ENCODE results near the gene DNAJC6. TPM values are rescaled to one million over a fixed set of nuclear protein-coding genes. Genes with fewer than 3 reads are reported as not detected.

DNAJC6 gene
- total RNA-seq, 1 experiment from 2014 or later, result 4.0 TPM

DNA sequence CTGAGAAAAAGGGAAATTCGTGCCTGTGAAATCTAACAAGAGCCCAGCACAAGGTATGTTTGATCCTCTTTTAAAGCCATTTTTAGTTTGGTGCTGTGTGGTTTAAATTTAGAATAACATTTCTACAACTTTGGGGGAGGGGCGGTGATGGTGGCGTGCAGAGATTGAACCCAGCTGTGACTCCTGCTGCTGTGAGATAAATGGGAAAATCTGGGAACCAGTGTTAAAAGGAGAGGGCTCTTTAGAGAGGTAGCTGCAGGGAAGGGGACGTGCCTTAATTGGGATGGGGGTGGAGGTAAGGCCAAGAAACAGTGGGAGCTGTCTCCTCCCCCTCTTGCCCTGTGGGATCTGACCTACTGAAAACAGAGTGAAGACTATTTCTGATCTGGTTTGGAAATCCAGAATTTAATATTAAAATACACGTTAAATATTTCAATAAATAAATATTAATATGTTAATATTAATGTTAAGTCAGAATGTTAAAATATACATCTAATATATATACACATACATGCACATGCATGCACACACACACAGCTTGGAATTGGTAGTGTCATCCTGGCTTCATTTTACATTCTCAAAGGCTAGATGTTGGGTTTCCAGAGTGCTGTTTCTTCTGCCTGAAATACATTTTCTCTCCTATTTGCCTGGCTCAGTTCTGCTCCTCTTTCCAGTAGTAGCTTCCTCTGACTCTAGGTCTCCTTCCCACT lies 30.1 kb upstream of the DNAJC6 start:
- Histone ChIP-seq H3K27ac (ENCODE audit: low read length) (no peak overlapping the region), H3K4me1 (ENCODE audit: control insufficient read depth, insufficient read depth, low read length) (0 out of 2 replicates have a peak, but pooled peaks cover 4% of the 10 kb centered on the region), H3K4me3 (ENCODE audit: low read depth in 2 of 2, low read length in 2 of 2) (no peak overlapping the region), H3K36me3 (ENCODE audit: control insufficient read depth, insufficient read depth, low read length) (no peaks in the 10 kb centered on the region), H3K27me3 (ENCODE audit: control insufficient read depth, insufficient read depth, low read length) (no peaks in the 10 kb centered on the region), H3K9me3 (ENCODE audit: control insufficient read depth, insufficient read depth, low read depth, low read length) (no peaks in the 10 kb centered on the region)
- in situ Hi-C loops (cut with HindIII; ENCODE audit: low pct_unique_long_range_greater_than_20kb, low sequenced_read_pairs) (no loop called here), intact Hi-C loops (cut with micrococcal nuclease; ENCODE audit: unreplicated experiment) (no loop called here)
- ChIA-PET CTCF (no interaction called here), POLR2A (no interaction called here)
- TF ChIP-seq SIN3A (IDR thresholded peaks at IDR 0.05; ENCODE audit: borderline replicate concordance, insufficient read depth, low read depth, low read length) (no peak), POLR2AphosphoS5 (IDR thresholded peaks at IDR 0.05; ENCODE audit: low read depth, low read length) (no peak), TCF7L2 (IDR thresholded peaks at IDR 0.05; ENCODE audit: low read depth, low read length) (no peak)
- TF ChIP-seq, protein P1, sequence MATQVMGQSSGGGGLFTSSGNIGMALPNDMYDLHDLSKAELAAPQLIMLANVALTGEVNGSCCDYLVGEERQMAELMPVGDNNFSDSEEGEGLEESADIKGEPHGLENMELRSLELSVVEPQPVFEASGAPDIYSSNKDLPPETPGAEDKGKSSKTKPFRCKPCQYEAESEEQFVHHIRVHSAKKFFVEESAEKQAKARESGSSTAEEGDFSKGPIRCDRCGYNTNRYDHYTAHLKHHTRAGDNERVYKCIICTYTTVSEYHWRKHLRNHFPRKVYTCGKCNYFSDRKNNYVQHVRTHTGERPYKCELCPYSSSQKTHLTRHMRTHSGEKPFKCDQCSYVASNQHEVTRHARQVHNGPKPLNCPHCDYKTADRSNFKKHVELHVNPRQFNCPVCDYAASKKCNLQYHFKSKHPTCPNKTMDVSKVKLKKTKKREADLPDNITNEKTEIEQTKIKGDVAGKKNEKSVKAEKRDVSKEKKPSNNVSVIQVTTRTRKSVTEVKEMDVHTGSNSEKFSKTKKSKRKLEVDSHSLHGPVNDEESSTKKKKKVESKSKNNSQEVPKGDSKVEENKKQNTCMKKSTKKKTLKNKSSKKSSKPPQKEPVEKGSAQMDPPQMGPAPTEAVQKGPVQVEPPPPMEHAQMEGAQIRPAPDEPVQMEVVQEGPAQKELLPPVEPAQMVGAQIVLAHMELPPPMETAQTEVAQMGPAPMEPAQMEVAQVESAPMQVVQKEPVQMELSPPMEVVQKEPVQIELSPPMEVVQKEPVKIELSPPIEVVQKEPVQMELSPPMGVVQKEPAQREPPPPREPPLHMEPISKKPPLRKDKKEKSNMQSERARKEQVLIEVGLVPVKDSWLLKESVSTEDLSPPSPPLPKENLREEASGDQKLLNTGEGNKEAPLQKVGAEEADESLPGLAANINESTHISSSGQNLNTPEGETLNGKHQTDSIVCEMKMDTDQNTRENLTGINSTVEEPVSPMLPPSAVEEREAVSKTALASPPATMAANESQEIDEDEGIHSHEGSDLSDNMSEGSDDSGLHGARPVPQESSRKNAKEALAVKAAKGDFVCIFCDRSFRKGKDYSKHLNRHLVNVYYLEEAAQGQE (IDR thresholded peaks at IDR 0.05; ENCODE audit: insufficient read depth in 1 of 2, low read depth in 2 of 2, low read length in 1 of 2), result no peak
- TF ChIP-seq, protein P2, sequence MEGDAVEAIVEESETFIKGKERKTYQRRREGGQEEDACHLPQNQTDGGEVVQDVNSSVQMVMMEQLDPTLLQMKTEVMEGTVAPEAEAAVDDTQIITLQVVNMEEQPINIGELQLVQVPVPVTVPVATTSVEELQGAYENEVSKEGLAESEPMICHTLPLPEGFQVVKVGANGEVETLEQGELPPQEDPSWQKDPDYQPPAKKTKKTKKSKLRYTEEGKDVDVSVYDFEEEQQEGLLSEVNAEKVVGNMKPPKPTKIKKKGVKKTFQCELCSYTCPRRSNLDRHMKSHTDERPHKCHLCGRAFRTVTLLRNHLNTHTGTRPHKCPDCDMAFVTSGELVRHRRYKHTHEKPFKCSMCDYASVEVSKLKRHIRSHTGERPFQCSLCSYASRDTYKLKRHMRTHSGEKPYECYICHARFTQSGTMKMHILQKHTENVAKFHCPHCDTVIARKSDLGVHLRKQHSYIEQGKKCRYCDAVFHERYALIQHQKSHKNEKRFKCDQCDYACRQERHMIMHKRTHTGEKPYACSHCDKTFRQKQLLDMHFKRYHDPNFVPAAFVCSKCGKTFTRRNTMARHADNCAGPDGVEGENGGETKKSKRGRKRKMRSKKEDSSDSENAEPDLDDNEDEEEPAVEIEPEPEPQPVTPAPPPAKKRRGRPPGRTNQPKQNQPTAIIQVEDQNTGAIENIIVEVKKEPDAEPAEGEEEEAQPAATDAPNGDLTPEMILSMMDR (IDR thresholded peaks at IDR 0.05), result no peak
- DNase-seq (ENCODE audit: low read depth, low spot score), result no peak
- no TSS peak for BruUV-seq (replicated peaks)
- ATAC-seq, result no peak

DNA sequence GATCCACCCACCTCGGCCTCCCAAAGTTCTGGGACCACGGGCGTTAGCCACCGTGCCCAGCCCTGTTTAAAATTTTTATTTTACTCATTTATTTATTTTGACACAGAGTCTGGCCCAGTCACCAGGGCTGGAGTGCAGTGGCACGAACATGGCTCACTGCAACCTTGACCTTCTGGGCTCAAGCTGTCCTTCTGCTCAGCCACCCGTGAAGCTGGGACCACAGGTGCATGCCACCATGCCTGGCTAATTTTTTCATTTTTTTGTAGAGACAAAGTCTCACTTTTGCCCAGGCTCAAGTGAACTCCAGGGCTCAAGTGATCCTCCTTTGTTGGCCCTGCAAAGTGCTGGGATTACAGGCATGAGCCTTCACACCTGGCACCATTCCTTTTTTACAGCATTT lies 27.5 kb upstream of the DNAJC6 start:
- in situ Hi-C loops (cut with HindIII; ENCODE audit: low pct_unique_long_range_greater_than_20kb, low sequenced_read_pairs), result no loop called here
- DNase-seq (ENCODE audit: low read depth, low spot score) (no peak), ATAC-seq (no peak)
- no peaks in the 10 kb centered on the region for H3K9me3 ChIP-seq (ENCODE audit: control insufficient read depth, insufficient read depth, low read depth, low read length)
- no TSS peak for BruUV-seq (replicated peaks)
- H3K4me1 ChIP-seq (ENCODE audit: control insufficient read depth, insufficient read depth, low read length), result 0 out of 2 replicates have a peak, but pooled peaks cover under 1% of the 10 kb centered on the region
- H3K36me3 ChIP-seq (ENCODE audit: control insufficient read depth, insufficient read depth, low read length), result no peaks in the 10 kb centered on the region
- no peak overlapping the region for H3K4me3 ChIP-seq (ENCODE audit: low read depth in 2 of 2, low read length in 2 of 2)
- ChIA-PET CTCF (no interaction called here), POLR2A (no interaction called here)
- no peak overlapping the region for H3K27ac ChIP-seq (ENCODE audit: low read length)
- TF ChIP-seq, protein P2 (IDR thresholded peaks at IDR 0.05), result no peak
- H3K27me3 ChIP-seq (ENCODE audit: control insufficient read depth, insufficient read depth, low read length), result no peaks in the 10 kb centered on the region
- intact Hi-C loops (cut with micrococcal nuclease; ENCODE audit: unreplicated experiment), result no loop called here
